Endometrial microvascular endothelial cells (primary cell): ENCODE measurements around the gene MASP1. TPM values are rescaled to one million over a fixed set of nuclear protein-coding genes. Genes with fewer than 3 reads are reported as not detected.
"Not testable (repeated sequence)": the region's sequence is repeated elsewhere in the genome, so short reads cannot be mapped to it uniquely, and the experiment has no call there.

Source experiments
- in situ Hi-C: cut with HindIII; loops from 2 replicates; pipeline ENCODE4 v1.10.0; 2017; ENCODE audit warnings: low sequenced_read_pairs, low pct_unique_long_range_greater_than_20kb; ENCODE audit errors: inconsistent ontology term
- total RNA-seq: library from RNA; depleted of rRNA; stranded (reverse); fragments of >200 nt; gene quantifications from one replicate; pipeline ENCODE4 v1.2.3, GENCODE V29; 2015; ENCODE audit errors: inconsistent ontology term

Gene MASP1
- total RNA-seq, 1 donor from 2014 or later: not detected

- in situ Hi-C loops: no loop called here
Observed at GRCh38 chr3:187242900-187243299, 48.6 kb downstream of the MASP1 start.

GRCh38 chr3:187242435-187242834, 49.1 kb downstream of the MASP1 start:
- in situ Hi-C loops: no loop called here

- in situ Hi-C loops: not testable (repeated sequence)
Observed at GRCh38 chr3:187238835-187239234, 52.7 kb downstream of the MASP1 start.

- in situ Hi-C loops: no loop called here
Observed at GRCh38 chr3:187238239-187238638, 53.3 kb downstream of the MASP1 start.

- in situ Hi-C loops: no loop called here
Observed at GRCh38 chr3:187237741-187238140, 53.8 kb downstream of the MASP1 start.

- in situ Hi-C loops: no loop called here
Observed at GRCh38 chr3:187236962-187237361, 54.6 kb downstream of the MASP1 start.

- in situ Hi-C loops: no loop called here
Observed at GRCh38 chr3:187230011-187230410, 61.5 kb downstream of the MASP1 start.

- in situ Hi-C loops: no loop called here
Observed at GRCh38 chr3:187228740-187229139, 62.8 kb downstream of the MASP1 start.

GRCh38 chr3:187227658-187228258, 63.8 kb downstream of the MASP1 start:
- in situ Hi-C loops: no loop called here

- in situ Hi-C loops: loop anchor here (25.0 kb wide), 1 partner anchor 464 kb away; no protein-coding TSS in a partner anchor
Observed at GRCh38 chr3:187223799-187224198, 67.7 kb downstream of the MASP1 start.

GRCh38 chr3:187222801-187223200, 68.7 kb downstream of the MASP1 start:
- in situ Hi-C loops: loop anchor here (25.0 kb wide), 1 partner anchor 464 kb away; no protein-coding TSS in a partner anchor

GRCh38 chr3:187215460-187215859, 76.1 kb downstream of the MASP1 start:
- in situ Hi-C loops: loop anchor here (25.0 kb wide), 1 partner anchor 472 kb away; no protein-coding TSS in a partner anchor

GRCh38 chr3:187213616-187214015, 77.9 kb downstream of the MASP1 start:
- in situ Hi-C loops: loop anchor here (25.0 kb wide), 1 partner anchor 474 kb away; no protein-coding TSS in a partner anchor

GRCh38 chr3:187212705-187213104, 78.8 kb downstream of the MASP1 start:
- in situ Hi-C loops: loop anchor here (25.0 kb wide), 1 partner anchor 475 kb away; no protein-coding TSS in a partner anchor

- in situ Hi-C loops: loop anchor here (25.0 kb wide), 1 partner anchor 475 kb away; no protein-coding TSS in a partner anchor
Observed at GRCh38 chr3:187212196-187212545, 79.4 kb downstream of the MASP1 start.

GRCh38 chr3:187211532-187212195, 79.9 kb downstream of the MASP1 start:
- in situ Hi-C loops: loop anchor here (25.0 kb wide), 1 partner anchor 476 kb away; no protein-coding TSS in a partner anchor

GRCh38 chr3:187210545-187211327, 80.8 kb downstream of the MASP1 start:
- in situ Hi-C loops: loop anchor here (25.0 kb wide), 1 partner anchor 477 kb away; no protein-coding TSS in a partner anchor

- in situ Hi-C loops: loop anchor here (25.0 kb wide), 1 partner anchor 477 kb away; no protein-coding TSS in a partner anchor
Observed at GRCh38 chr3:187210091-187210490, 81.4 kb downstream of the MASP1 start.

GRCh38 chr3:187209491-187209890, 82.0 kb downstream of the MASP1 start:
- in situ Hi-C loops: loop anchor here (25.0 kb wide), 1 partner anchor 478 kb away; no protein-coding TSS in a partner anchor
